GM12878 (cell line): Measurements from ENCODE around the gene ROCK1.

Experiments used
- CBFB ChIP-seq: IDR thresholded peaks from 2 replicates; pipeline ENCODE4 v1.6.1; 2016; ENCODE audit warnings: antibody characterized with exemption, low read depth
- CTCF ChIP-seq, 3 experiments: IDR thresholded peaks in 2 of 3; conservative IDR thresholded peaks in 1 of 3; 2 replicates each; pipeline ENCODE4 v1.5.1; 2011; ENCODE audit warnings: low read depth in 3 of 3, low read length in 3 of 3, mild to moderate bottlenecking in 3 of 3, control low read depth in 2 of 3, moderate library complexity in 2 of 3, inconsistent platforms in 1 of 3, mixed read lengths in 1 of 3; ENCODE audit not compliant: control insufficient read depth in 2 of 3, insufficient read depth in 1 of 3; ENCODE audit errors: extremely low read depth in 1 of 3
- E2F4 ChIP-seq: IDR thresholded peaks from 2 replicates; pipeline ENCODE4 v1.6.1; 2012; ENCODE audit warnings: low read depth, low read length, improper control_type of control experiment
- EP300 ChIP-seq, 2 experiments: fragments of 150-350 bp in 1 of 2; IDR thresholded peaks; 2 replicates each; pipeline ENCODE4 v1.6.1; 2011 to 2012; ENCODE audit warnings: low read depth in 2 of 2, low read length in 2 of 2, borderline replicate concordance in 1 of 2, improper control_type of control experiment in 1 of 2, inconsistent platforms in 1 of 2; ENCODE audit not compliant: control insufficient read depth in 1 of 2
- EZH2 ChIP-seq: IDR thresholded peaks from 2 replicates; pipeline ENCODE4 v1.6.1; 2012; ENCODE audit warnings: low read depth, mild to moderate bottlenecking, control low read depth, inconsistent platforms, low read length, borderline replicate concordance; ENCODE audit not compliant: control insufficient read depth
- FOXK2 ChIP-seq: fragments of 450-650 bp; IDR thresholded peaks from 2 replicates; pipeline ENCODE4 v1.6.1; 2017; ENCODE audit warnings: mild to moderate bottlenecking, moderate library complexity
- JUND ChIP-seq: IDR thresholded peaks from 2 replicates; pipeline ENCODE4 v1.6.1; 2012; ENCODE audit warnings: low read depth, mild to moderate bottlenecking, low read length, improper control_type of control experiment, moderate library complexity
- ZZZ3 ChIP-seq: IDR thresholded peaks from 2 replicates; pipeline ENCODE4 v1.6.1; 2011; ENCODE audit warnings: low read depth; ENCODE audit not compliant: control insufficient read depth, insufficient read length

GRCh38 chr18:21118806-21119205 lies 7.2 kb upstream of the ROCK1 start:
- TF ChIP-seq EZH2, result no peak
- TF ChIP-seq FOXK2, result no peak
- TF ChIP-seq CTCF (IDR thresholded peaks at IDR 0.05 in 2 of 3, conservative IDR thresholded peaks at IDR 0.05 in 1 of 3; ENCODE audit: control insufficient read depth in 2 of 3, extremely low read depth in 1 of 3, insufficient read depth in 1 of 3, low read depth in 3 of 3, low read length in 3 of 3), result no peak
- TF ChIP-seq EP300 (IDR thresholded peaks at IDR 0.05; ENCODE audit: borderline replicate concordance in 1 of 2, control insufficient read depth in 1 of 2, low read depth in 2 of 2, low read length in 2 of 2), result no peak
- no peak for TF ChIP-seq CBFB
- no peak for TF ChIP-seq ZZZ3
- no peak for TF ChIP-seq E2F4
- no peak for TF ChIP-seq JUND
